ENCODE data around the gene SIRT3. TPM values are rescaled to one million over a fixed set of nuclear protein-coding genes. Genes with fewer than 3 reads are reported as not detected.

The SIRT3 gene
- total RNA-seq, 1 experiment from 2014 or later, result 7.9 TPM

DNA sequence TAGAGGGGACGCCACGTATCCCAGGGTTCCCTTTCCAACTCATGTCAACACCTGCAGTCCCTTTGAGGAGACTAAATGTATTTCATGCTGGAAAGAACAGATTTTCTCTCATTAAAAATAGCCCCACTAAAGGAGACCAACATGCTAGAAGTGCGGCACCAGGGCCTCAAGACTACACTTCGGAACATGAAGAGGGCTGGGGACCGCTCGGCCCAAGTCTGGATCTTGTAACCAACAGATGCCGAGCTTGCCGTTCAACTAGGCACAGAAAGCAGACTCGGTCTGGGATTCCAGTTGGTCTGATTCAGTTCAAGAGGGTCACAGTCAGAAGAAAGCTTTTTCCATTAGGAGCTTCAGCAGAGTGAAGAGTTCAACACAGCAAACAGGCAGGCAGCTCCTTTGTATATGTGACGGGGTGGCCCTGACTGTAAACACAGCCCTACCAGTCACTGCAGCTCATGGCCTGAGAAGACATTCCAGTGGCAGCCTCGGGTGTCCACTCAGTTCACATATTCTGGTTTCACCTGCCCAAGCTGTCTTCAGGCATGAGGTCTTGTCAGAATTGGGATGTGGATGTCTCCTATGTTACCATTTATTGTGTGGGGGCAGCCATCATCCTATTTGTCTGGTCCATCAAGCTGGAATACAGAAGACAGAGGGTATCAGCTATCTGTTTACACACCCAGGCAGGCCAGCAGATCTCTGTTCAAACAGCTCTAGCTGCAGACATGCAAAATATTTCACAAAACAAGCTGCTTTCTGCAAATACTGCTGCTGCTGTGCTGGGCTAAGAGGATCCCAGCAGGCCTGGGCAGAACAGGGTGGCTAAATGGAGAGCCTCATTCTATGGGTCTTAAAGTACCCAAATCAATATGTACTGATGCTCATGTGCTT lies 19.8 kb downstream of the SIRT3 start:
- no peak for DNase-seq (ENCODE audit: low read depth)

DNA sequence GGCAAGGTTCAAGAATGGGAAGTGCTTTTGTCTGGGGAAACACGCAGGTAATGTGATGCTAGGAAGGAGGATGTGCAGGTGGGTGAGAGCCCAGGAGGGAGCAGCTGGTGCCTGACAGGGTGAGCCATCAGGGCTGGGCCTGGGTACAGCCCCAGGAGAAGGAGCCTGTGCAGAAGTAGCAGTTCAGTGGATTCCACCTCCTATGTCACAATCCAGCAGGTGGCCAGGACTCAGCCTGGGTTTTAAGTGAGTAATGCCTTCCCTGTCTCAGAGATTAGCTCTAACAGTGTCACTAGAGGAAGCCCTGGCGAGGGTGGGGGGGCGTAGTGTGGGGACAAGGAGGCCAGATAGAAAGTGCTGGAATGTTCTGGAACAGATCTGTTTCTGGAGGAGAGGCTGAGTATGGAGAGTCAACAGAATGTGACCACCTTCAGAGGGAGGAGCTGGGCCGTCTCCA lies 20.5 kb downstream of the SIRT3 start:
- DNase-seq (ENCODE audit: low read depth), result no peak

DNA sequence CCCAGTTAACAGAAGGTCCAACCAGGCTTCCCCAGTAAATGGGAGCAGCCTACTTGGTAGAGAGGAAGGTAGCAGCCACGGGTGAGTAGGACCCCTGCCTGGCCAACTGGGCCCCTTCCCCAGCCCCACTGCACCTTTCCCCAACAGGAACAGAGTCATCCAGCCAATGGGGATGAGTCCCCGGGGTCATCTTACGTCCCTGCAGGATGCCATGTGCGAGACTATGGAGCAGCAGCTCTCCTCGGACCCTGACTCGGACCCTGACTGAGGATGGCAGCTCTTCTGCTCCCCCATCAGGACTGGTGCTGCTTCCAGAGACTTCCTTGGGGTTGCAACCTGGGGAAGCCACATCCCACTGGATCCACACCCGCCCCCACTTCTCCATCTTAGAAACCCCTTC lies 22.1 kb downstream of the SIRT3 start:
- no peak for DNase-seq (ENCODE audit: low read depth)

DNA sequence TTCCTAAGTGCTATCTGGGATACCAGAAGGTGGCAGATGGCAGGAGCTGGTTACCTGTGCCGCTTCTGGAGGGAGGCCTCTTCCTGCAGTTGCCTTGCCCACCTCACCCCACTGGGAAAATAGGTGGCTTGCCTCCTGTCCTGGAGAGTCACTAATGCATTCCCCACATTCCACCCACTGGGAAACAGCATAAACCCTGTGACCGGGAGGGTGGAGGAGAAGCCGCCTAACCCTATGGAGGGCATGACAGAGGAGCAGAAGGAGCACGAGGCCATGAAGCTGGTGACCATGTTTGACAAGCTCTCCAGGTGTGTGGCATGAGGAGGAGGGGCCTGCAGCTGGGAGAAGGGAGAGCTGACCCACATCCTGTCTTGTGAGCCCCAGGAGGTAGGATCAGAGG lies 23.0 kb downstream of the SIRT3 start:
- DNase-seq (ENCODE audit: low read depth), result no peak

DNA sequence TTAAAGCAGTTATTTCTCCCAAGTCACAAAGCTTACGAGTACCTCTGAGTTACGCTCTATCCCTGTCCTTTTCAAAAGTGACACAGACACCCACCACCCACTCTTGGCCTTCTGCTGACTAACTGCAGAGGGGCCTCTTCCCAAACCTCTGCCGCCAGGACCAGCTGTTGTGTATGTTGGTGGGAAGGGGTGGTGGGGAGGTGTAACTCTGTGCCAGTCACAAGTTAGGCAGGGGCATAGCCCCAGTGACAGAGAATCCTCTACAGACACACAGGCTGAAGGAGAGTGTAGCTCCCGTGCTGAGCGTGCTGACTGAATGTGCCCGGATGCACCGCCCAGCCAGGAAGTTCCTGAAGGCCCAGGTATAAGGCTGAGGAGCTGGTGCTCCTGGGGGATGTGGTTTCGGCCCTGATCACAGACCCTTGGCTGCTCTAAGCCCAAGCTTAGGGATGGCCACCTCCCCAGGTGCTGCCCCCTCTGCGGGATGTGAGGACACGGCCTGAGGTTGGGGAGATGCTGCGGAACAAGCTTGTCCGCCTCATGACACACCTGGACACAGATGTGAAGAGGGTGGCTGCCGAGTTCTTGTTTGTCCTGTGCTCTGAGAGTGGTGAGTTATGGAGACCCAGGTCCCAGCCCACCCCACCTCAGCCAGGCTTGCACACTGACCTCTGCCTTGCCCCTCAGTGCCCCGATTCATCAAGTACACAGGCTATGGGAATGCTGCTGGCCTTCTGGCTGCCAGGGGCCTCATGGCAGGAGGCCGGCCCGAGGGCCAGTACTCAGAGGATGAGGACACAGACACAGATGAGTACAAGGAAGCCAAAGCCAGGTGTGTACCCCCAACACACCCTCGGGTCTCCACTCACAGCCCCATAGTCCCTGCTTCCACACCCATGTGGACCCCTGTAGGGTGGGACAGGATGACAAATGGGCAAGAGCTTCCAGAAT lies 23.7 kb downstream of the SIRT3 start:
- DNase-seq (ENCODE audit: low read depth), result no peak

DNA sequence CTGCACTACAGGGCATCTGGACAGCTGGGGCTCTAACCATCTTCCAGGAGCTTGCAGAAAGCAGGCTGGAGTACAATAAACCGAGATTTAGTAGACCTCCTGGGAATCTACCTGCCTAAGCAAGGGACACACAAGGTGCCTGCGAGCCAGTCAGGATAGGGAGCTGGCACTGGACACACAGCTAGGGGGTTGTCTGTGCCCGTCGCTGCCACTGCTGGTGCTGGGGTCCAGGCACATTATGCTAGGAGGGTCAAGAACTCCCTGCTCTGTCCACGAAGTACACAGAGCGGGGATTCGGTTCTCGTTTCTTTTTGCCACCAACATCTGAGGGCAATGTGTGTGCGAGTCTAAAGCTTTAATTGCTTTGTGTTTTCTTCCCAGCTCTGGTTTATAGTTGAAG lies 24.4 kb downstream of the SIRT3 start:
- no peak for DNase-seq (ENCODE audit: low read depth)

DNA sequence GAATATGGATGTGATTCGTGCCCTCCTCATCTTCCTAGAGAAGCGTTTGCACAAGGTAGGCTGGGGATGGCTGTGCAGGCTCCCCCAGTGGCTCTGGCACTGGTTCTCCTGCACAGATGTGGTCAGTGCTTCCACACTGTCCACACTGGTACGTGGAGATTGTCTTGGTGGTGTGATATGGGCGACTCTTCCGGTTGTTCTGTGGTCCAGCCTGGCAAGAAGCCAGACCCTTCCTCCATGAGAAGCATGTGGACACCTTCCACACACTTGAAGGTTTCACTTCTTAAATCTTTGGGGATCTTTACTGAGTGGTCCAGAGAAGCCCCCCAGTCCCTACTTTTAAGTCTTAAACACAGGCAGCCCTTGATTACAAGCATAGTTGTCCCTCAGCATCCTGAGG lies 24.8 kb downstream of the SIRT3 start:
- DNase-seq (ENCODE audit: low read depth), result no peak

DNA sequence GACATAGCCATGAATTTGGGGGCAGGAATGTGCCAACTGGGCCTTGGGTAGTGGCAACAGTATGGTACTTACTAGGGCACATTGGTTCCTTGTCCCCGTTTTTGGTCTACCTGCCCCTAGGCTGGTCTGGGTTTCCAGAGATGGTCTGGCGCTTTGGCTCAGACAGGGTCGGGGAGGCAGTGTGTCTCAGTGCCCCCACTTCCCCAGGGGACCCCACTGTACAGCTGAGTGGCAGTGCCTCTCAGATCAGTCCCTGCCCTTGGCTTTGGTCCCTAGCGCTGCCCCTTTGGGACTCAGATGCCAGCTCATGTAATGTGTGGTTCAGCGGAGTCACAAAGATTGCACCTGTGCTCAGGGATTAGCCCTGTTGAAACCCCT lies 25.4 kb downstream of the SIRT3 start:
- DNase-seq (ENCODE audit: low read depth), result no peak

DNA sequence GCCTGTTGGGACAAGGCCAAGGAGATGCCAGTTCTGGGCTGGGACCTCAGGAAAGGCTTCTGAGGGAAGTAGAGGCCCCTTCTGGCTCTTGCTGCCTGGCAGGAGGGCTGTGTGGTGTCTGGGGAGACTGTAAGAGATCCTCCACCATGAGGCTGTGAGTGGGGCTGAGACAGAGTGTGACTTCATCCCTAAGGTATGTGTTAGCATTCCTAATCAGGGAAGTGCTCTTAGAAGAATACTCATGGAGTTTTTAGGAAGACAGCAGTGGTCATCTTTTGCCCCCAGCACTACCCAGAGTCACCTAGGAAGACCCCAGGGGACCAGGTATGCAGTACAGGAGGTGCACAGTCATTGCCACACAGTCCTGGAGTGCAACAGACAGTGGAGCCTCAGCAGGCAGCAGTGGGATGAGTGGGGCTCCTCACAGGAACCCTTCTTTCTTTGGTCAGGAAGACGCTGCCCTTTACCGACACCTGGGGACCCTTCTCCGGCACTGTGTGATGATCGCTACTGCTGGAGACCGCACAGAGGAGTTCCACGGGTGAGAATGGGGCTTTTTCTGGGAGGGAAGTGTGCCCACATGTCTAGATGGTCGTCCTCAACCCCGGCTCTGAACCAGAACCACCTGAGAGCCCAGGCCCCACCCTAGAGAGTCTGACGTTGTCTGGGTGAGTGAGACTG lies 25.9 kb downstream of the SIRT3 start:
- peak; percentile 72 for DNase-seq (ENCODE audit: low read depth)

DNA sequence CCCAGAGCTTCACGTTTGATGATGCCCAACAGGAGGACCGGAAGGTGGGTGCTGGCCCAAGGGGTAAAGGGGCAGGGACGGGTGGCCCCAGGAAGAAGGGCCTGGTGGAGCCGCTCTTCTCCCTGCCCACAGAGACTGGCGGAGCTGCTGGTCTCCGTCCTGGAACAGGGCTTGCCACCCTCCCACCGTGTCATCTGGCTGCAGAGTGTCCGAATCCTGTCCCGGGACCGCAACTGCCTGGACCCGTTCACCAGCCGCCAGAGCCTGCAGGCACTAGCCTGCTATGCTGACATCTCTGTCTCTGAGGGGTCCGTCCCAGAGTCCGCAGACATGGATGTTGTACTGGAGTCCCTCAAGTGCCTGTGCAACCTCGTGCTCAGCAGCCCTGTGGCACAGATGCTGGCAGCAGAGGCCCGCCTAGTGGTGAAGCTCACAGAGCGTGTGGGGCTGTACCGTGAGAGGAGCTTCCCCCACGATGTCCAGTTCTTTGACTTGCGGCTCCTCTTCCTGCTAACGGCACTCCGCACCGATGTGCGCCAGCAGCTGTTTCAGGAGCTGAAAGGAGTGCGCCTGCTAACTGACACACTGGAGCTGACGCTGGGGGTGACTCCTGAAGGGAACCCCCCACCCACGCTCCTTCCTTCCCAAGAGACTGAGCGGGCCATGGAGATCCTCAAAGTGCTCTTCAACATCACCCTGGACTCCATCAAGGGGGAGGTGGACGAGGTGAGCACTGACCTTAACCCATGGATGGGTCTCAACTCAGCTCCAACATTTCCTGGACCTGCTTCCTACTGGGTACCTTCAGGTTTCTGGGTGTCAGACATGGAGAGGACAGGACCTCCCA lies 26.6 kb downstream of the SIRT3 start:
- DNase-seq (ENCODE audit: low read depth), result peak; percentile 26

DNA sequence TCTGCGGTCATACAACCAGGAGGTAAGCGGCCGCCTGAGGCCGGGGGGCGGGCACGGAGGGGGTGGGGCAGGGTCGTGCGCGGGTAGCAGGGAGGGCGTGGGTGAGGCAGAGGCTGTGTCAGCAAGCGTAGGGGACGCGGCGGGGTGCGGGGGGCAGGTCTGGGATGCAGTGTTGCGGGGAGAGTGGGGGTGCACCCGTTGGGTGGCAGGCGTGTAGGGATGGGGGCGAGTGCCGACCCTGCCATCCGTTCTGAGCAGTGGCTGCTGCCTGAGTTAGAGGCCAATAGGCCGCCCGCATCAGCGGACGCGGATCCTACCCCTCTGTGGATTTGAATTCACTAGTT lies 27.3 kb downstream of the SIRT3 start:
- no peak for DNase-seq (ENCODE audit: low read depth)

DNA sequence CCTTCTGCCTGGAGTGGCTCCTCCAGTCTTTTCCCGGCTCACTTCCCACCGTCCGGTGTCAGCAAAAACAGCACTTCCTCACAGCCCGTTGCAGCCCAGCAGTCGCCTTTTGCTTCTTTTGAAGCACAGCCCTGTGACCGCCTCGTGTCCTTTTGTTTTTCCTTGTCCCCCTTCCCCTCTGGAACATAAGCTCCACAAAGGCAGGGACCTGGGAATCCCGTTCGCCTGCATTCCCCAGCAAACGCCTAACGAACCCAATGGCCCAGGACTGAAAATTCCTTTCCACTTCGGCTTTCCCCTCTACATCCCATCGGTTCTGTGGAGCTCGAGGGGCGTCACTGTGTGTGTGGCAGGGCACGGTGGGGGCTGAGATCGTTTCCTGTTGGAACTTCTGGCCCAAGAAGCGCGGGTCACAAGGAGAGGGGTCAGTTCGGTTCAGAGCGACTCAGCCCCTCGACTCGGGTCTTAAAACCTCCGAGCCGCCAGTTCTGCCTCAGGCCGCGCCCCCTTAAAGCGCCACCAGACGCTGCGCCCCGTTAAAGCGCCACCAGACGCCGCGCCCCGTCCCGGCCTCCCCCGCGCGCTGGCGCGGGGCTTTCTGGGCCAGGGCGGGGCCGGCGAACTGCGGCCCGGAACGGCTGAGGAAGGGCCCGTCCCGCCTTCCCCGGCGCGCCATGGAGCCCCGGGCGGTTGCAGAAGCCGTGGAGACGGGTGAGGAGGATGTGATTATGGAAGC lies 27.8 kb downstream of the SIRT3 start:
- peak; percentile 68 for DNase-seq (ENCODE audit: low read depth)

DNA sequence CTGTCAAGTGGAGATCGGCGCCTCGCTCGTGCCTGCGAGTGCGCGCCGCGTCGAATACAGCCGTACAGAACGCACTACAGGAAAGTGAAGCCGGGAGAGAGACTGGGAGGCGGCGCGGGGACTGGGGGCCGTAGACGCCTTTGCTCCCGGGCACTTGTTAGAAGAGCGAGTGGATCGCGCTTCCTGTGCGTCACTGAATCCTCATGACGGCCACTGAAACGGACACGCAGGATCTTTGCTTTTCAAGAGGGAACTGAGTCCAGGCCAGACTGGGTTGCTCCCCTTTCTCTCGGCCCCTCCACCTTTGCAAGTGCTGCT lies 28.3 kb downstream of the SIRT3 start:
- peak; percentile 29 for DNase-seq (ENCODE audit: low read depth)

DNA sequence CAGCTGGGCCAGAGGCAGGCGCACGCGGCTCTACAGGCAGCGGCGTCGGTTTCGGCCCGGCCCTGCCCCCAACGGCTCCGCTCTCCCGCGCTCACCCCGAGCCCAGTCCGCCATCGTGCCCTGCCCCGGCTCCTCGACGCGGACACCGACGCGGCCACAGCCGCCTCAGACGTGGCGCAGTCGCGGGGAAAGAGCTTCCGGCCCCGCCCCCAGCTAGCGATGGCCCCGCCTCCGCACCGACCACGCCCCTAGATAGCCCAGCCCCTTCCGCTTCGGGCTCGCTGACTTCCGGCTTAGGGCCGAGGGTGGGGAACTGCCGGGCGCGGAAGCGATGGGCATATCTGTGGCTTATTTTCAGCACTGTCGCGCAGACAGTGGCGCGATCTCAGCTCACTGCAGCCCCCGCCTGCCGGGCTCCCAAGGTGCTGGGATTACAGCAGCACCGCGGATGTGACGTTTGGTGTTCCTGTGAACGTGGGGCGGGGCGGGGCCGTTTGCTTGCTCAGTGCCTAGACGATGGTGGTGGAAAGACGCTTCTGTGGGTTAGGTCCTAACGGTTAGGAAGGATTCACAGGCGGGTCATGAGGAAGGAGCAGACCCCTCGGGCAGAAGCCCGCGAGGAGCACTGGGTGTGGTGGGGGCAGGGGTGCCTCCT lies 28.8 kb downstream of the SIRT3 start, which contains the start of the genes BET1L and RIC8A:
Gene BET1L (minus strand): TSS at position 192 of the 655 bp plus-strand sequence. CDS start 78 bp downstream, at position 114.
Gene RIC8A (plus strand): TSS at position 501 of the 655 bp plus-strand sequence. CDS start 1,147 bp downstream, outside the sequence.
- DNase-seq (ENCODE audit: low read depth), result peak; percentile 98

DNA sequence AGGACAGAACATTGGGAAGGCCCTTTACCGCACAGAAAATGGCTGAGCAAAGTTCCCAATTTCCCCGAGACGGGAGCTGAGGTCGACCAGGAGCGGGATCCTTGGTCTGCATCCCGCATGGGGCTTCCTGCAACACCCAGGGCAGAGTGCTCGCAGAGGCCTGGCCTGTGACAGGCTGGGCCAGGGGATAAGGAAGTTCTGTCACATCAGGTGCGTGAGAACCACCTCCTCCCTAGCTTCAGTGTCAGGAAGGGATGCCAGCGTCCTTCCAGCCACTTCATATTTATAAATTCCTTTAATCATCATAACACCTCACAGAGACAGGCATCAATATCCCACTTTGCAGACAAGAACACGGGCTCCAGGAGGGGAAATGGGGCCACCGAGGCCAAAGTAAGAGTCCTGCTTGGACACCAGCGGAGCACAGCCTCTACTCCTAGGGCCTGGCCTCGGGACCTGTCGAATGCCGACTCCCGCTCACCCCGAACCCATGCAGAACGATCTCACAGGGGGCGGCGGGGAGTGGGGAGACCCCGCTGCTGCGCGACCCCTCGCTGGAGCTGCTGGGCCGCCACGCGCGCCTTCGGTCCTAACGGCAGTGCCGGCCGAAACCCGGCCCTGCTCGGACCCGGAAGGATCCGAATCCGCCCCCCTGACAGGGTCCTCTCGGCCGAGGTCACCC lies 29.5 kb downstream of the SIRT3 start:
- no peak for DNase-seq (ENCODE audit: low read depth)

DNA sequence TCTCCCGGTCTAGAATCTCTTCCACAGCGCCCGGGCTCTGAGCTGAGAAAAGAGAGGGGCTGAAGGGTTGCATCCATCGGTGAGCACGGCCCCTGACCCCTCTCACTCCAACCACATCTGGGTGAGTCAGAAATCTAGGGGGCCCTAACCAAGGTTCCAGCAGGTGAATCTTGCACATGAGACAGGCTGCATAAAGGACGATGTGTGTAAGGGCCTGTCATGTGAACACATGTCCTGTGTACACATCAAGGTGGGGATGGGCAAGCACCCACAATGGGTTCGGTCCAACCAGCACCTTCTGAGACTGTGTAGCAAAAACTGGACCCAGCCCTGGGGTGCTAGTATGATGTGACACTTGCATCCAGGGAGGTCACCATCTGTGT lies 30.1 kb downstream of the SIRT3 start:
- DNase-seq (ENCODE audit: low read depth), result no peak

DNA sequence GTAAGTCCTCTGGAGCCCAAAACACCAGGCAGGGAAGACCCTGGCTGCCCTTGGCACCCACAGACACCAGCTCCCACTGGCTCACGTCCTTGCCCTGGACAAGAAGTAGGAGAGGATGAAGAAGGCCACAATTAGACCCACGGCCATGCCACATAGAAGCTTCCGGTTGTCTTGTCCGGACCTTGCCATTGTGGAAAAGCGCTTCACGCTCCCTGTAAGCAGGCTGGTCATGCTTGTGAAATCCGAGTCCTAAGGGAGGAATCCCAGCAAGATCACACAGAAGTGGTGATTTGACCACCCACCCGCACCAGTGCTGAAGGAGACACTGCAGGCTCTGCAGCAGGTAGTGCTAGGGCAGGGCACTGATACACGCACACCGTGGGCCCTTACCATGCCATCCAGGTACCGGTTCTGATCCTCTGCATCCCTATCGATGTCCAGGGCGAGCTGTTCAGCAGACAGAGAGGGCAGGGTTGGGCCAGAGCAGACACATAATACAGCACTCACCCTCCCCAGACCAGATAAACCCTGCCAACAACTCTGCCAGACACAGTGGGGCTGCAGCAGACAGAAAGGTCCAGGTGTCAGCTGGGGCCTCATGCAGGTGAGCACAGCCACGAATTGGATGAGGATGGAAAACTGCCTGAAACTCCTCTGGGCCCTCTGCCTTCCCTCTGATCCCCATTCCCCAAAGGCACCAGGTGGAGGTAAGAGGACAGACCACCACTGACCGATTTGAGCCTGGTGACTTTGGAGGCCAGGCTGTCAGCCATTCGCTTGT lies 30.7 kb downstream of the SIRT3 start:
- no peak for DNase-seq (ENCODE audit: low read depth)

DNA sequence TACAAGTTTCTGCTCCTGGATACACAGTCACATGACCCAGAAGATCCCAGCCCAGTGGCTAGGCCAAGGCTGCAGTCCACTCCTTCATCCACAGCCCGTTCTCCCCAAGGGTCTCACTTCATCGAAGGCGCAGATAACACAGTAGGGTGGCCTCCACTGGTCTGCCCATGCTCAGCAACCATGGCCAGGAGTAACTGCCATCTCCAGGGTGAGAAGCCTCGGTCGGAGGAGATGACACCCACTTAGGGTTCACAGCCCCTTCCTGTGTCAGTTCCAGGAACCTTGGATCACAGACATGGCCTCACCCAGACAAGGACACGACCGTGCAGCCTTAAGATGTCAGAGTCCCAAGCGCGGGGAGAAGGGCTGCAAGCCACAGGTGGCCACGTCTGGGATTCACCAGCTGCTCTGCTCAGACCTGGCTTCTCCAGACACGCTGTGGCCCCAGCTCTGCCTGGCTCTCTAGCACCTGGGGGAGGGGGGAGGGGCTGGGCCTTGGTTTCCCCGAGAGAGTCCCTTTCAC lies 31.5 kb downstream of the SIRT3 start:
- no peak for DNase-seq (ENCODE audit: low read depth)

Measured in LHCN-M2 (cell line).